HepG2 (cell line): ENCODE data around the gene XPNPEP1. TPM values are rescaled to one million over a fixed set of nuclear protein-coding genes. Genes with fewer than 3 reads are reported as not detected.

Experiments
- ATAC-seq: fragments of 200-7000 bp; cut with Tn5 transposase; 3 replicates; pipeline ENCODE4 v1.9.1; 2020; ENCODE audit warnings: mild to moderate bottlenecking, moderate library complexity
- BruUV-seq: library from RNA; stranded (reverse); fragments of 400-500 nt; replicated peaks from 2 replicates; lab custom pipeline; 2021; lab: Mats Ljungman, UMichigan
- CTCF ChIA-PET: fragments of 300-600 bp; formaldehyde crosslinking; extraction: SDS; loops from one replicate; lab custom pipeline; 2021; ENCODE audit warnings: low total read pairs, inconsistent platforms, low intra/inter-chr PET ratio; lab: Yijun Ruan, JAX
- POLR2A ChIA-PET: fragments of 350-600 bp; sonication (Branson Sonifier 250); formaldehyde crosslinking; loops from one replicate; lab custom pipeline; 2020; ENCODE audit warnings: antibody characterized with exemption, inconsistent platforms; lab: Yijun Ruan, JAX
- DNase-seq: peaks from one replicate; pipeline ENCODE4 v3.0.0-alpha.2; 2015; ENCODE audit warnings: low spot score
- FAIRE-seq: peaks from 3 replicates; lab custom pipeline; 2011; peaks lifted over from hg19 to GRCh38; lab: Jason Lieb, UNC
- H2AFZ ChIP-seq: one replicate; pipeline ENCODE4 v1.6.1; 2011; ENCODE audit warnings: low read length, inconsistent platforms
- H3K27ac ChIP-seq: fragments of 300-600 bp; 3 replicates; pipeline ENCODE4 v1.8.0; 2011; ENCODE audit warnings: mixed run types, mild to moderate bottlenecking, mixed read lengths, low read length, inconsistent platforms; ENCODE audit not compliant: insufficient read depth; ENCODE audit errors: extremely low read length
- H3K27me3 ChIP-seq, 2 experiments: fragments of 200-600 bp in 1 of 2; 2 replicates in 1 of 2; 3 replicates in 1 of 2; pipeline versions ENCODE4 v1.6.0 to v1.8.0; 2011; ENCODE audit warnings: low read length in 2 of 2, mild to moderate bottlenecking in 2 of 2, moderate library complexity in 2 of 2, inconsistent platforms in 1 of 2; ENCODE audit not compliant: insufficient read depth in 2 of 2, control insufficient read depth in 1 of 2
- H3K36me3 ChIP-seq, 2 experiments: fragments of 200-600 bp in 1 of 2; replicated peaks in 1 of 2; 2 replicates in 1 of 2; 3 replicates in 1 of 2; pipeline versions ENCODE4 v1.5.1 to v1.8.0; 2011; ENCODE audit warnings: low read length in 2 of 2, inconsistent platforms in 1 of 2; ENCODE audit not compliant: insufficient read depth in 2 of 2, control insufficient read depth in 1 of 2
- H3K4me1 ChIP-seq: 2 replicates; pipeline ENCODE4 v1.5.1; 2012; ENCODE audit warnings: low read length, inconsistent platforms; ENCODE audit not compliant: insufficient read depth
- H3K4me2 ChIP-seq: 2 replicates; pipeline ENCODE4 v1.6.0; 2011; ENCODE audit warnings: low read depth, low read length, inconsistent platforms
- H3K4me3 ChIP-seq, 3 experiments: fragments of 200-600 bp in 1 of 3; sonication (generic), shearing (Covaris generic) in 1 of 3; replicated peaks in 1 of 3; 2 replicates each; pipeline ENCODE4 v1.5.1; 2011 to 2016; ENCODE audit warnings: low read length in 3 of 3, inconsistent platforms in 2 of 3, low read depth in 2 of 3, mild to moderate bottlenecking in 2 of 3, control low read depth in 1 of 3, mixed read lengths in 1 of 3; ENCODE audit not compliant: insufficient read depth in 1 of 3
- H3K79me2 ChIP-seq: one replicate; pipeline ENCODE4 v1.6.1; 2011; ENCODE audit warnings: low read length, inconsistent platforms; ENCODE audit not compliant: insufficient read depth
- H3K9ac ChIP-seq: 2 replicates; pipeline ENCODE4 v1.6.0; 2011; ENCODE audit warnings: mild to moderate bottlenecking, low read depth, low read length, inconsistent platforms; ENCODE audit not compliant: insufficient read depth
- H3K9me3 ChIP-seq: 2 replicates; pipeline ENCODE4 v1.5.1; 2012; ENCODE audit warnings: mild to moderate bottlenecking, low read length
- H4K20me1 ChIP-seq: 2 replicates; pipeline ENCODE4 v1.6.0; 2011; ENCODE audit warnings: inconsistent platforms, mild to moderate bottlenecking, low read length, moderate library complexity; ENCODE audit not compliant: insufficient read depth
- ELF4 ChIP-seq: sonication (generic); formaldehyde crosslinking; IDR thresholded peaks from 2 replicates; pipeline ENCODE4 v1.5.0; 2020; ENCODE audit warnings: missing genetic modification reagents, mild to moderate bottlenecking, moderate library complexity, borderline replicate concordance
- ETV5 ChIP-seq: IDR thresholded peaks from 2 replicates; pipeline ENCODE4 v1.6.1; 2018; ENCODE audit warnings: missing biosample characterization, missing genetic modification reagents, inconsistent platforms, borderline replicate concordance
- PPARG ChIP-seq: conservative IDR thresholded peaks from 2 replicates; pipeline ENCODE4 v1.6.1; 2016; ENCODE audit warnings: missing biosample characterization, missing genetic modification reagents
- TMF1 ChIP-seq: sonication (generic); formaldehyde crosslinking; IDR thresholded peaks from 2 replicates; pipeline ENCODE4 v1.8.1; 2022; ENCODE audit warnings: low read depth, missing genetic modification reagents
- ZIK1 ChIP-seq: sonication (generic); formaldehyde crosslinking; IDR thresholded peaks from 2 replicates; pipeline ENCODE4 v1.5.0; 2020; ENCODE audit warnings: mild to moderate bottlenecking, low read depth, missing genetic modification reagents, borderline replicate concordance
- ZNF841 ChIP-seq: sonication (generic); formaldehyde crosslinking; IDR thresholded peaks from 2 replicates; pipeline ENCODE4 v1.8.1; 2023; ENCODE audit warnings: missing genetic modification reagents, borderline replicate concordance
- WGBS: methylation state at CpG from one replicate; pipeline ENCODE4 v1.1.6; 2017; ENCODE audit warnings: low lambda C conversion rate; 5-methylcytosine and 5-hydroxymethylcytosine counted together
- in situ Hi-C: cut with HindIII; loops from 2 replicates; pipeline ENCODE4 v1.10.0; 2017; ENCODE audit warnings: low pct_unique_long_range_greater_than_20kb; ENCODE audit not compliant: extremely low pct_ligation_motif_present
- intact Hi-C: fragments of 100-400 bp; cut with micrococcal nuclease; formaldehyde crosslinking; loops from one replicate; pipeline ENCODE4 v1.10.0; 2022; ENCODE audit not compliant: unreplicated experiment
- polyA plus RNA-seq, 8 experiments: library from polyadenylated mRNA; depleted of rRNA in 3 of 8; stranded (reverse) in 7 of 8; unstranded in 1 of 8; fragments of >200 nt; fragmentation: Illumina TruSeq in 4 of 8; extraction: Trizol in 4 of 8; gene quantifications; 2 replicates each; pipeline versions ENCODE4 v1.2.1 to v1.2.3, GENCODE V29; 2011 to 2016; ENCODE audit warnings: low read depth in 4 of 8, missing spikeins in 1 of 8, mixed read lengths in 1 of 8; ENCODE audit not compliant: insufficient read depth in 1 of 8
- total RNA-seq, 5 experiments: library from RNA; depleted of rRNA; stranded (reverse); fragments of >200 nt; fragmentation: Illumina TruSeq; extraction: Trizol; gene quantifications; 2 replicates each; pipeline ENCODE4 v1.2.3, GENCODE V29; 2016; ENCODE audit warnings: low read depth in 1 of 5
- TF ChIP-seq, protein P1 (sequence below): IDR thresholded peaks from 2 replicates; pipeline ENCODE4 v1.4.0; 2020; ENCODE audit warnings: mild to moderate bottlenecking, missing genetic modification reagents
- TF ChIP-seq, protein P2 (sequence below): sonication (generic); formaldehyde crosslinking; IDR thresholded peaks from 2 replicates; pipeline ENCODE4 v1.8.1; 2022; ENCODE audit warnings: low read depth, mild to moderate bottlenecking, missing genetic modification reagents

The XPNPEP1 gene
- total and polyA plus RNA-seq, 2 of the 13 experiments (the other 11 are each of a cell fraction or from before 2014, with no cell fraction given), result 30.3 to 55.5 TPM

DNA sequence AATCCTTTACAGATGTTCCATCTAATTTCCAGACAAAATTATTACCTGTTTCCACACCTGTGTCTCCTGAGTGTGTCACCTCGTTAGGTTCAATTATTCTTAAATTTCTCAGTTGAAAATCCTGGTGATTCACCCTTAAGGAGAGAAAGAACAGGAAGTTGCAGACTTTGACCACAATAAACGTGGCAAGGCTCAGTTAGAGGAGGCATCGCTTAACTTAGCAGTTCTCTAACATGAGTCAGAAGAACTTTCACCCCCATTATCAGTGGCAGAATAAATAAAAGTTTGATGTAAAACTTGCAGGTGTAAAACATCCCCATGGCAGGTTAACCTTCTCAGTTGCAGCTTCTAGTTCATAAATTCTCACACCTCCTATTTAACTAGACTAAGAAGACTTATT lies 8.3 kb downstream of the XPNPEP1 start (continued):
- TF ChIP-seq ZIK1 (CRISPR knock-in tag) (no peak), ELF4 (CRISPR knock-in tag) (no peak), TMF1 (no peak), PPARG (CRISPR knock-in tag) (peak; percentile 73; the same call in 1 of the 2 replicates), ETV5 (peak; percentile 32; the same call in 1 of the 2 replicates)
- TF ChIP-seq, protein P1, sequence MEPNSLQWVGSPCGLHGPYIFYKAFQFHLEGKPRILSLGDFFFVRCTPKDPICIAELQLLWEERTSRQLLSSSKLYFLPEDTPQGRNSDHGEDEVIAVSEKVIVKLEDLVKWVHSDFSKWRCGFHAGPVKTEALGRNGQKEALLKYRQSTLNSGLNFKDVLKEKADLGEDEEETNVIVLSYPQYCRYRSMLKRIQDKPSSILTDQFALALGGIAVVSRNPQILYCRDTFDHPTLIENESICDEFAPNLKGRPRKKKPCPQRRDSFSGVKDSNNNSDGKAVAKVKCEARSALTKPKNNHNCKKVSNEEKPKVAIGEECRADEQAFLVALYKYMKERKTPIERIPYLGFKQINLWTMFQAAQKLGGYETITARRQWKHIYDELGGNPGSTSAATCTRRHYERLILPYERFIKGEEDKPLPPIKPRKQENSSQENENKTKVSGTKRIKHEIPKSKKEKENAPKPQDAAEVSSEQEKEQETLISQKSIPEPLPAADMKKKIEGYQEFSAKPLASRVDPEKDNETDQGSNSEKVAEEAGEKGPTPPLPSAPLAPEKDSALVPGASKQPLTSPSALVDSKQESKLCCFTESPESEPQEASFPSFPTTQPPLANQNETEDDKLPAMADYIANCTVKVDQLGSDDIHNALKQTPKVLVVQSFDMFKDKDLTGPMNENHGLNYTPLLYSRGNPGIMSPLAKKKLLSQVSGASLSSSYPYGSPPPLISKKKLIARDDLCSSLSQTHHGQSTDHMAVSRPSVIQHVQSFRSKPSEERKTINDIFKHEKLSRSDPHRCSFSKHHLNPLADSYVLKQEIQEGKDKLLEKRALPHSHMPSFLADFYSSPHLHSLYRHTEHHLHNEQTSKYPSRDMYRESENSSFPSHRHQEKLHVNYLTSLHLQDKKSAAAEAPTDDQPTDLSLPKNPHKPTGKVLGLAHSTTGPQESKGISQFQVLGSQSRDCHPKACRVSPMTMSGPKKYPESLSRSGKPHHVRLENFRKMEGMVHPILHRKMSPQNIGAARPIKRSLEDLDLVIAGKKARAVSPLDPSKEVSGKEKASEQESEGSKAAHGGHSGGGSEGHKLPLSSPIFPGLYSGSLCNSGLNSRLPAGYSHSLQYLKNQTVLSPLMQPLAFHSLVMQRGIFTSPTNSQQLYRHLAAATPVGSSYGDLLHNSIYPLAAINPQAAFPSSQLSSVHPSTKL (CRISPR knock-in tag), result 0 out of 2 replicates have a peak, but pooled peaks have one; percentile 21
- TF ChIP-seq, all 625 proteins: peak for 8

DNA sequence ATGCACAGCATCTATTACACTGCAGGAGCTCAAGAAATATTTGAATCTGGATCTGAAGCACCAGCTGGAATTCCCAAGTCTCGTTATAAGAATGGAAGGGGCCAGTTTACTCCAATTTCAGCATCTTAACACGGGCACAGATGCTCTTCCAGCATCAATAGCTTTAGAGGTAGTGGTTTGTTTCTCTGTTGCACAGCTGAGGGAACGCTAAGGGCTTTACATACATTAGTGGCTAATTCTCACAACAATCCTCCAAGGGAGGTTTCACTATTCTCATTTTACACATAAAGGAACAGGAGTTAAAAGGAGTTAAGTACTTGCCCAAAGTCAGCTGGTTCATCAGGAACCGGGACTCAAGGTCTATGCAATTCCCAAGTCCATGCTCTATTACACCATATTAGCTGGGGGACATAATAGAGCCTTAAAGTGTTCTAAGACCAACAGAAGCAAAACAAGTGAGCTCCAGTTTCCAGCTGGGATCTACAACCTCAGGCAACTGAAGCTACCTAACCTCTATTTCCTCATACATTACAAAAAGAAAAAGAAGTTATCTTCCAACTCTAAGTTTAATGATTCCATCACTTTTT lies 9.9 kb downstream of the XPNPEP1 start:
- no peak for ATAC-seq
- CTCF ChIA-PET, result no interaction called here
- no peak for DNase-seq
- no peak overlapping the region for H3K9ac ChIP-seq
- in situ Hi-C loops (no loop called here), intact Hi-C loops (no loop called here)
- no peaks in the 10 kb centered on the region for H4K20me1 ChIP-seq
- no peak overlapping the region for H3K4me3 ChIP-seq
- no TSS peak for BruUV-seq
- no peaks in the 10 kb centered on the region for H3K27me3 ChIP-seq
- TF ChIP-seq, protein P2, sequence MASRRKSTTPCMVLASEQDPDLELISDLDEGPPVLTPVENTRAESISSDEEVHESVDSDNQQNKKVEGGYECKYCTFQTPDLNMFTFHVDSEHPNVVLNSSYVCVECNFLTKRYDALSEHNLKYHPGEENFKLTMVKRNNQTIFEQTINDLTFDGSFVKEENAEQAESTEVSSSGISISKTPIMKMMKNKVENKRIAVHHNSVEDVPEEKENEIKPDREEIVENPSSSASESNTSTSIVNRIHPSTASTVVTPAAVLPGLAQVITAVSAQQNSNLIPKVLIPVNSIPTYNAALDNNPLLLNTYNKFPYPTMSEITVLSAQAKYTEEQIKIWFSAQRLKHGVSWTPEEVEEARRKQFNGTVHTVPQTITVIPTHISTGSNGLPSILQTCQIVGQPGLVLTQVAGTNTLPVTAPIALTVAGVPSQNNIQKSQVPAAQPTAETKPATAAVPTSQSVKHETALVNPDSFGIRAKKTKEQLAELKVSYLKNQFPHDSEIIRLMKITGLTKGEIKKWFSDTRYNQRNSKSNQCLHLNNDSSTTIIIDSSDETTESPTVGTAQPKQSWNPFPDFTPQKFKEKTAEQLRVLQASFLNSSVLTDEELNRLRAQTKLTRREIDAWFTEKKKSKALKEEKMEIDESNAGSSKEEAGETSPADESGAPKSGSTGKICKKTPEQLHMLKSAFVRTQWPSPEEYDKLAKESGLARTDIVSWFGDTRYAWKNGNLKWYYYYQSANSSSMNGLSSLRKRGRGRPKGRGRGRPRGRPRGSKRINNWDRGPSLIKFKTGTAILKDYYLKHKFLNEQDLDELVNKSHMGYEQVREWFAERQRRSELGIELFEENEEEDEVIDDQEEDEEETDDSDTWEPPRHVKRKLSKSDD (CRISPR knock-in tag), result no peak
- TF ChIP-seq ZNF841, result no peak
- H3K9me3 ChIP-seq, result no peaks in the 10 kb centered on the region
- no peak overlapping the region for H3K4me2 ChIP-seq
- H3K79me2 ChIP-seq, result peaks cover 2% of the 10 kb centered on the region
- peaks cover 3 to 11% of the 10 kb centered on the region in 2 experiments; a peak in 3 of 5 replicates for H3K36me3 ChIP-seq
- FAIRE-seq, result no peak
- whole genome bisulfite sequencing, result 94% methylated on average over 4 of the region's 4 CpGs
- POLR2A ChIA-PET, result no interaction called here
- H3K27ac ChIP-seq, result no peak overlapping the region
- no peak overlapping the region for H2AFZ ChIP-seq
- H3K4me1 ChIP-seq, result peaks cover 31% of the 10 kb centered on the region
